Ishikawa (cell line): ENCODE measurements around the gene CEP128.

Experiments used
- CEBPB ChIP-seq: IDR thresholded peaks from 2 replicates; pipeline ENCODE4 v1.6.1; 2012
- EP300 ChIP-seq: IDR thresholded peaks from 2 replicates; pipeline ENCODE4 v1.6.1; 2012; ENCODE audit warnings: borderline replicate concordance
- FOXM1 ChIP-seq: IDR thresholded peaks from 2 replicates; pipeline ENCODE4 v1.6.1; 2012; ENCODE audit warnings: low read depth, borderline replicate concordance
- MAX ChIP-seq: IDR thresholded peaks from 2 replicates; pipeline ENCODE4 v1.6.1; 2012
- NFIC ChIP-seq: IDR thresholded peaks from 2 replicates; pipeline ENCODE4 v1.6.1; 2012
- RAD21 ChIP-seq: IDR thresholded peaks from 2 replicates; pipeline ENCODE4 v1.6.1; 2012; ENCODE audit warnings: low read depth
- REST ChIP-seq: IDR thresholded peaks from 2 replicates; pipeline ENCODE4 v1.6.1; 2012; ENCODE audit warnings: low read depth, mild to moderate bottlenecking
- TAF1 ChIP-seq: IDR thresholded peaks from 2 replicates; pipeline ENCODE4 v1.6.1; 2012; ENCODE audit warnings: low read depth, mild to moderate bottlenecking
- TCF12 ChIP-seq: IDR thresholded peaks from 2 replicates; pipeline ENCODE4 v1.6.1; 2012; ENCODE audit warnings: low read depth
- TEAD4 ChIP-seq: IDR thresholded peaks from 2 replicates; pipeline ENCODE4 v1.6.1; 2012
- YY1 ChIP-seq: IDR thresholded peaks from 2 replicates; pipeline ENCODE4 v1.6.1; 2012; ENCODE audit warnings: low read depth
- ZBTB7A ChIP-seq: IDR thresholded peaks from 2 replicates; pipeline ENCODE4 v1.6.1; 2012; ENCODE audit warnings: low read depth

GRCh38 chr14:80504781-80505180 lies 436.8 kb downstream of the CEP128 start:
- TF ChIP-seq TEAD4 (no peak), TAF1 (no peak), FOXM1 (no peak), RAD21 (no peak), CEBPB (no peak), EP300 (no peak), YY1 (no peak), REST (no peak), TCF12 (no peak), MAX (no peak), NFIC (no peak), ZBTB7A (no peak)
